CD4-positive, alpha-beta T cell treated with Interleukin-2 at 100 ng/mL for 4 hours (primary cell): ENCODE measurements around the gene STX1B.
"Not testable (repeated sequence)": the region's sequence is repeated elsewhere in the genome, so short reads cannot be mapped to it uniquely, and the experiment has no call there.

Source experiments
- DNase-seq: peaks from one replicate; pipeline ENCODE4 v3.0.0-alpha.2; 2020; ENCODE audit warnings: low spot score

STX1B gene

DNA sequence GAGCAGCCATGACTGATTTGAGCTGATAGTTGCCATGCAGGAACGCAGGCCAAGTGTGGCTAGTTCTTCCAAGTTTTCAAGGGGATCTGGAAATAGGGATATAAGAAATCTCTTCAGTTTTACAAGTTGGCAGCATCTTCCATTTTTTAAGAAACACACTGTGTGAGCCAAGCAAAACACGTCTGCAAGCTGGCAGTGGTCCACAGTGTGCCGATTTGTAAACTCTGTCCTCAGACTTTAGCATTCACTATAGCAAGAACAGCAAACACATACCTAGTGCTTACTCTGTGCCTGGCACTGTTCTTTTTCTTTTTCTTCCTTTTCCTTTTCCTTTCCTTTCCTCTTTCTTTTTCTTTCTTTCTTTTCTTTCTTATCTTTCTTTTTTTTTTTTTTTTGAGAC is 58.7 kb downstream of the STX1B start:
- no peak for DNase-seq

DNA sequence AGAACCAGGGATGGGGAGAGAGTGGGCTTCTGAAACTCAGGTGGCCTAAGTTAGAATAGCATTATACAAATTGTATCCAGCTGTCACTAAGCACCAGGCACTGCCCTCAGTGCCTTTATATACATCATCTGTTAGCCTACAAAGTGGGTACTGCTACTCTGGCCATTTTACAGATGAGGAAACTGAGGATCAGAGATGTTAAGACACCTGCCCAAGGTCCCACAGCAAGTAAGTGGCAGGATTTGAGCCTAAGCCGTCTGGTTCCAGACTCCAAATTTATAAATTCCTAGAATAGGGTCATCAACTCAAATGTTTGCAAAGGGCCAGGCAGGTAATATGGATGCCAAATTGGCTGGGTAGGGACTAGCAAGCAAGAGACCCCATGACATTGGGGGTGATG is 59.2 kb downstream of the STX1B start:
- DNase-seq, result no peak

DNA sequence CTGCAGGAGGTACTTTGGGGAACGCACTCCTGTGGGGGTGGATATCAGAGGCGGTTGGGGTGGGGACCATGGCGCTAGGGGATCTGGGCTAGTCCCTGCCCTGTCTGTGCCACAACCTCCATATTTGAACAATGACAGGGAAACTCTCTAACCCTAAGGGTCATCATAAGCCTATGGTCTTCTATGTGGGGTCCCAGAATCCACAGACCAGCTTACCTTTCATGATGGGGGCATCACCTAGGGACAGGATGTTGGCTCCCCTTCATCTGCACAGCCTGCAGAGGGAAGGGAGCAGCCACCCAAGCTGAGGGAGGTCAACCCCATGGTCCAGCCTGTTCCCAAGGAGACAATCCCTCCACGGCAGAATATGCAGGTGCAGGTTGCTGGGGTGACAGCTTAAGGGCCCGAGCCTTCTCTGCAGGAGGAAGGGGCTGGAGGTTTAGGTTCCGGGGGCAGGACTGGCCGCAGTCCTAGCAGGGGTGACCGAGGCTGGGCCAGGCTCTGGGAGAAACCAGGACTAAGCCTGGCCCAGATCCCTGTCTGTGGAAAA is 59.8 kb downstream of the STX1B start:
- no peak for DNase-seq

DNA sequence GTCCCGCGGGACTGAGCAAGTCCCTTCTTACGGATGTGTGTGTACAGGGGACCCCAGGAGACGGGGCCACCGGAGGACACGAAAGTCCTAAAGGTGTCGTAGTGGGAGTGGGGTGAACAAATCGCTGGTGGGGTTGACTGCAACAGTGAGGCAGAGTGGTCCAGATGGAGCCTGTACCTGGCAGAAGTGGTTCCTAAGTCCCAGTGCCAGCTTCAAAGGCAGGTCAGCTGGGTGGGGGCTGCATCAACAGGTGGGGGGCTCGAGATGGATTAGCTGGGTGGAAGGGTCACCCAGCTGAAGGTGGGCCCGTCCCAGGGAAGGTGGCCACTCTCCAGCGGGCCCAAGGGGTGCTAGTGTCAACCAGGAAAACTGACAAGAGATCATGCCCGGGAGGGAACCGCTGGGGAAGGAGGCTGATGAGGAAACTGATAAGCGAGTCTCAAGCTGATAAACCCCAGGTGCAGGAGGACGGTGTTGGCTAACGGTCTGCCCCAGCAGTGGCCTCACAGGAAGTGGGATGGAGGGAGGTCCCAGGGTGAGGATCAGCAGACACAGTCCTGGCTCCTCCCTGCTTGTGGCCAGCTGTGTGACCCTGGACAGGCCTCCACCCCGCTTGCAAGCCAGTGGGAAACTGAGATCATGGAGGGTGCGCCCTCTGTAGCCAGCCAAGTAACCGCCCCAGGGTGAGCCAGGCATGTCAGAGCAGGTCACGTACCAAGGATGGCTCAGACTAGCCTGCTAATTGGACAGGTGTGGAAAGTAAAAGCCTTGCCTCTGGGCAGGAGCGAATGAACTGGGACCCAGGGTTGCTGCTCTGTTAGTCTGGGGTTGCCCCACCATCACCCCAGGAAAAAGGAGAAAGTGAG is 60.6 kb downstream of the STX1B start:
- DNase-seq, result peak; percentile 22

DNA sequence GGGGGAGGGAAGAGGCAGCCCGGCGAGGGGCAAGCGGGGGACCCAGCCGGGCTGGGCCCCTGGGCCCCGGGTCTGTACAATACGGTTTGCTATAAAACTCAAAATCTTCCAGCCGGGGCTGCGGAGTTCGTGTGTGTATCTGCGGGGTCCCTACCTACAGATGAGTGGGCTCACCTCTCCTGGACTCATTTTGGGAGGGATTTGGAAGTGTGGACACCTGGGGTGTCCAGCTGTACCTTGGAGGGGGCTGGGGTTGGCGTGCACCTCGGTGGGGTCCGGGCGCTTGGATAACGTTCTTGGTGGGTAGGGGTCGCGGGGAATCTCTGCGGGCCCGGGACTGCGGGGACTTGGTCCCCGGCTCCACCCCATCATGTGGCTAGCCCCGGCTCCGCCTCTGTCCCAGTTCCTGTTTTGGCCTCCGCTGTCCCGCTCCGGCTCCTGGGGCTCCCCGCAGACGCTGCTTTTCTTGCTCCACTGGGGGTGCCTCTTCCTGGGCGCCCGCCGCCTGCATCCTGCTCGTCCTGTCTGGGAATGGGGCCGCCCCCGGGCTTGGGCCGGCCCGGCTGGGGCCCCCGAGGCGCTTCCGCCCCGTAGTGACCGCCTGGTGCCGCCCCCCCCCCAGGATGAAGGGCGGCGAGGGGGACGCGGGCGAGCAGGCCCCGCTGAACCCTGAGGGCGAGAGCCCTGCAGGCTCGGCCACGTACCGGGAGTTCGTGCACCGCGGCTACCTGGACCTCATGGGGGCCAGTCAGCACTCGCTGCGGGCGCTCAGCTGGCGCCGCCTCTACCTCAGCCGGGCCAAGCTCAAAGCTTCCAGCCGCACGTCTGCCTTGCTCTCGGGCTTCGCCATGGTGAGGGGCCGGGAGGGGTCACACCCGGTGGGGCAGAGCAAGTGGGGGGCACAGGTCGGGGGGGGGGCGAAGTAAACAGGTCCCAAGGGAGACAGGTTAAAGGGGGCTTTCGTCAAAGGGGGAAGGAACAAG is 61.5 kb downstream of the STX1B start, which contains the start of gene ORAI3:
Gene ORAI3, plus strand, starts transcription at position 402 of the 983 bp plus-strand sequence. Its CDS starts 222 bp downstream, at position 624.
- DNase-seq, result peak; percentile 39

DNA sequence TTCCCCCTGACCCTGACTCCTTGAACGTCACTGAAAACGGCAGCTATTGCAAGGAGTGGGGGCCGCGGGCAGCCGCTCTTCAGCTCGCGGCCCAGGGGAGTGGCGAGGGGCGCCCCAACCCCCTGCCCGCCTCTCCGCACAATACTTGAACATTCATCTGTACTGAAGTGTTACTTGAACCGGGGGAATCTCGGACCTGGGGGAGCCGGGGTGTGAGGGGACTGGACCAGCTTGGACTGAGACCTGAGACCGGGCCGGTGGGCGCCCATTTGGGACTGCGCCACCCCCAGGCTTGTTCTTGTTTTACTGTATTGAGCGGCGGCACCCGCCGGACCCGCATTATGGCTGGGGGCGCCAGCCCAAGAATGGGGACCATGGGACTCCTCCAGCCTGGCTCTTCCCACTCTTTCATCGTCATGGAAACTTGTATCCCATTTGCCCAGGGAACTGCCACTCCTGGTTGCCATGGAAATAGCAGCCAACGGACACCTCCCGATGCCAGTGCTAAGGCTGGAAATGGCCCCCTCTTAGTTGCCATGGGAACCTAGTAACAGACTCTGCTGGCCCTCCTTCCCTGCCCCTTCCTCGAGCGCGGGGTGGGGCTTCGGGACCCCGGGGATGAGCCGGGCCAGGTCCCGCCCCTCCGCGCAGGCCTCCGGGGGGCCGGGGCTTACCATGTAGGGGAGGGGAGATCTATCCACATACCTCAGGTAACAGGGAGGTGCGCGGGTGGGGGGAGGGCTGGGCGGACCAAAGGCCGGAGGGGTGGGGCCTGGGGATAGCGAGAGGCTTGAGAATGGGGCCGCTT is 62.4 kb downstream of the STX1B start:
- no peak for DNase-seq

GRCh38 chr16:30947541-30947858 is 62.9 kb downstream of the STX1B start:
- DNase-seq, result no peak

GRCh38 chr16:30946671-30947540 is 63.5 kb downstream of the STX1B start:
- DNase-seq, result no peak

- no peak for DNase-seq
These were observed 66.1 kb downstream of the STX1B start for GRCh38 chr16:30944352-30944751.

- DNase-seq, result no peak
These were observed 68.0 kb downstream of the STX1B start for GRCh38 chr16:30942426-30942806.

DNA sequence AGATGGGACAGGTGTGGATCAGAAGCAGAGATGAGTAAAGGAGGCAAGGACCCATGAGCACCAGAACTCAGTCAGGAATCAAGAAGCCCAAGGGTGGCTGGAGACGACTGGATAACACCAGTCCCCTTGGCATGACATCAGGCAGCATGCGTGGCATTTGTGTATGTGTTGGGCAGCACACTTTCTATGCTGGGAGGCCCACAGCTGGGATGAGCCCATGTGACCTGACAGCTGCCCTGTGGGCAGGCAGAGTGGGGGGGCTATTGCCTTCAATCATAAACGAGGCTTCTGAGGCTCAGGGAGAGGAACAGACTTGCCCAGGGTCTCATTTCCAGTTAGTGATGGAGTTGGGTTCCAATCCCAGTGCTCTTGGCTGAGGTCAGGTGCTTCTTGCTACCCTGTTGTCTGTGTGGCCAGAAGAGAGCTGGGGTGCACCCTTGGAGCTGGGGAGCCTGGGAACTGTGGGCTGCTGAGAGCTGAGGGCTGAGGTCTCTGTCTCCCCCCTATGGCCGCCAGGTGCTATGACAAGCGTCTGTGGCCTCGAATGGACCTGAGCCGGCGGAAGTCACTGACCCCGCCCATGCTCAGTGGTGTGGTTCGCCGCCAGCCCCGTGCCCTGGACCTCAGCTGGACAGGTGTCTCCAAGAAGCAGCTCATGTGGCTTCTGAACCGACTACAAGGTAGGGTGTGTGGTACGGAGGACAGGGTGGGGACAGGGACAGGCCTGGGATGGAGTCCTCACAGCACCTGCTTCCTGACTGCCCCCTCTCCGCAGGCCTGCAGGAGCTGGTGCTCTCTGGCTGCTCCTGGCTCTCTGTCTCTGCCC is 68.6 kb downstream of the STX1B start:
- DNase-seq, result peak; percentile 74

- DNase-seq, result not testable (repeated sequence)
These were observed 70.9 kb downstream of the STX1B start for GRCh38 chr16:30939571-30939970.
